SKM-1 (cell line): ENCODE measurements around the gene PDE9A.
"Not testable (repeated sequence)": the region's sequence is repeated elsewhere in the genome, so short reads cannot be mapped to it uniquely, and the experiment has no call there.

Source experiments
- DNase-seq: peaks from one replicate; lab custom pipeline; 2025; ENCODE audit not compliant: unreplicated experiment; lab: John Stamatoyannopoulos, UW

The PDE9A gene

DNA sequence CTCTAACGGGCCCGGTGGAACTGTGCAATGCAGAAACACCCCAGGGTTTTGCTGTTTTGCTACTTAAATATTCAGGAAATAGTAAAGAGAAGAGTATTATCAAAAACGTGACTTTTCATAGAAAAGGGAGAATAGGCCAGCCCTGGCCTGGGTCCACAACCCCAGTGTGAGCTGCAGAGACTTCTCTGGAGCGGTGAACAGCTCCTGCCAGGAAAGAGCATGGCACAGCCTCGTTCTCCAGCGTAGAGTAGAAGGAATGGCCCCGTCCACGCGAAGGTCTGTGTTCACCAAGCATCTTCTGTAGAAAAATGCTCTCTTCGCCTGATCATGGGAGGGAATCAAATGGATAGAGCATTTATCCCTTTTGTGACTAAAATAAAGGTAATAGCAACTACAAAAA is 51.4 kb downstream of the PDE9A start:
- no peak for DNase-seq

DNA sequence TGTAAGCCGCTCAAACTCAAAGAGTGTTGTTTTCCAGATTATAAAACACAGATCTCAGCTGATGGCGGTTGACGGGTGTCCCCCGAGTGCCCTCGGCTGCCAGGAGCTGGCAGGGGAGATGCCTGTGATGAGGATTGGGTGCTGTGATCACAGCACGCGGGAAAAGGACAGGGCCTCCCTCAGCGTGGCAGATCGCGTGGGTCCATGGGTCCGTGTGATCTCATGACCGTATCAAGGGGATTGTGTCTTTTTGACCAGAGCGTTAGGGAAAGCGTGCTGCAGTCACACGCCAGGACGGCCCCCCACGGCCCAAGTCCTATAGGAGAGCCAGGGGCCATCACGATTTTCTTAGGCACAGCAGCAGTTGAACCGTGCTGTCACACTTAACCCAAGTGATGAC is 51.9 kb downstream of the PDE9A start:
- no peak for DNase-seq

DNA sequence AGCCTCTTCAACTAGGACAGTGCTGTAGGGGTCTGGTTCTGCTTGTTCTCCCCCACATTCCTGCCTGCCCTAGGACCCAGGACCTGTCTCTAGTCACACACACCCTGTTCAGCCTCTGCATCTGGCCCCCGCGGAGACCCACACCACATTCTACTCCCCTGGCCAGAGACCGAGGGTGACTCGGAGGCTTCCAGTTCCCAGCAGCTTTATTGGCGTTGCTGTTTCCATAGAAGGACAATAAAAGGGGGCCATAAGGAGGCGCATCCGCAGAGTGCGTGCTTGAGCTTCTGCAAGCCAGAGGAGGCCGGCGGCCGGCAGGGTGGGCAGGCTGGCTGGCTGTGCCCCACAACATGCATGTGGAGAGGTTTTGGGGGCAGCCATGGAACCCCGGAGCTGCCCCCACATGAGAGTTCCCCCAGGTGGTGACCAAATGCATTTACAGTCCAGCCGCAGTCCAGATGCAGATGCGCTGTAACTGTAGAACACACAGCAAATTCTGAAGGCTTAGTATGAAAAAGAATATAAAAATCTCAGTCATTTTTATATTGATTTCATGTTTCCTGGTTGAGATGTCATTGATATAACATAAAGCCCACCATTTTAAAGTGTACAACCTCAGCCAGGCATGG is 52.4 kb downstream of the PDE9A start:
- no peak for DNase-seq

DNA sequence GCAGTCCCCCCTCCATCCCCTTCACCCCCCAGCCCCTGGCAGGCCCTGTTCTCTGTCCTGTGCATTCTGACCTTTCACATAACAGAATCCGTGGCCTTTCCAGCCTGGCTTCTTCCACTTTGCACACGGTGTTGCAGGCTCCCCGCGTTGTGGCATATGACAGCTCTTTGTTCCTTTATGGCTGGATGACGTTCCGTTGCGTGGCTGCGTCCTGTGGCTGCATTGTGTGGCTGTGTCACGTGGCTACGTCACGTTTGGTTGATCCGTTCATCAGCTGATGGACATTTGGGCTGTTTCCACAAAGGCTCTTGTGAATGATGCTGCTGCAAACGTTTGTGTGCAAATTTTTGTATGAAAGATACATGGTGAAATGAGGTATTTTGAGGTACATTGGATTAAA is 53.3 kb downstream of the PDE9A start:
- DNase-seq: no peak

DNA sequence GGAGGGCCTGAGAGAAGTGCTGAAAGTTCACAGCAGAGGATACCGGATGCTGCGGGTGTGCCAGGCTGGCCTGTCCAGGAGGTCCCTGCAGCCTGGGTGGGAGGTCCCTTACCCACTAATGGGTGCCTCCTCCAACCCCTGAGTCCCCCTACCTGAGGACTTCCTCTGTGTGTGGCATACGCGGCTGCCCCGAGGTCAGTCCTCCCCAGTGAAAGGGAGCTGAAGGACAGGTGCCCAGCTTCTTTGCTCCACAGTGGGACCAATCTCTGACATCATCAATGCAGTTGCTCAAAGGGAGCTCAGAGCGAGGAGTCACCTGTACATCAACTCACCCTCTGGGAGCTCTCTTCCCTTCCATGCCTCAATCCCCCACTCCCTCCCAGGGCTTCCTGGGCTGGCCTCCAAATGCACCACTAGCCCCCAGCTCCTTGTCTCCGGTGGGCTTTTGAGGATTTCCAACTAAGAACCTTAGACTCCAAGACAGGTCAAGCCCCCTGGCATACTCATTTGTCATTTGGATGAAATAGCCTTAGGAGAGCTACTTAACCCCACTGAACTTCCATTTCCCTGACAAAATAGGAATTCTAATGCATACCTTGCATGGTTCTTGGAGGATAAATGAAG is 53.9 kb downstream of the PDE9A start:
- no peak for DNase-seq

DNA sequence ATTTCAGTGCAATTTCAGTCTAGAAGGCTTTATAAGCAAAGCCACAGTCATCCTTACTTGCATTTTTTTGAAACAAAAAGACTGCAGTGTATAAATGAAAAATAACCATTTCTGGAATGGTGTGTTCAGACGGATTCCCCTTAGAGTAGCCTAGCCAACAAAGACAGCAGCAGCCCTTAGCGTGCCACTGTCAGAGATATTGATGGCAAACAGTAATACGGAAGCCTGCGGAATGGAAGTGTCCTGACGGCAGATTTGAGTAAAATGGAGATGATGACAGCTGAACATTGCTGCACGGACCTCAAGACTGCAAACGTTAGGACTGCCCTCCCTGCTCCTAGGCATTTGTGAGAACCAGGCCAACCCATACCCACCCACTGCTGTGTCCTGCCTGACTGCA is 54.7 kb downstream of the PDE9A start:
- DNase-seq: no peak

- DNase-seq: not testable (repeated sequence)
These were observed 55.5 kb downstream of the PDE9A start for GRCh38 chr21:42708916-42709315.

DNA sequence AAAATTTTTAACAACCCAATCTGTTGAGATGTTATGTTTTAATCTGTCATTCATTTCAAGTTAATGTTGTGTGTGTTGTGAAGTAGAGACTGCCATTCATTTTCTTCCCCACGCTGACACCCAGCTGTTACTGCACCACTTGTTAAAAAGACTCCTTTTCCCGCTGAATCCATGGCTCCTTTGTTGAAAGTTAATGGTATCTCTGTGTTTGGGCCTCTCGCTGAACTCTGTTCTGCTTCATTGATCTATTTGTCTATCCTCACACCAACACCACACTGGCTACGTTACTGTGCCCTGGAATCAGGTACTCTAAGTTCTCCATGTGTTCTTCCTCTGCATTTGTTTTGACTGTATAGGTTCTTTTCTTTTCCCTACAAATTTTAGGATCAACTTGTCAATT is 58.2 kb downstream of the PDE9A start:
- no peak for DNase-seq

GRCh38 chr21:42715427-42715826 is 62.0 kb downstream of the PDE9A start:
- DNase-seq: not testable (repeated sequence)

GRCh38 chr21:42716074-42716473 is 62.7 kb downstream of the PDE9A start:
- no peak for DNase-seq

DNA sequence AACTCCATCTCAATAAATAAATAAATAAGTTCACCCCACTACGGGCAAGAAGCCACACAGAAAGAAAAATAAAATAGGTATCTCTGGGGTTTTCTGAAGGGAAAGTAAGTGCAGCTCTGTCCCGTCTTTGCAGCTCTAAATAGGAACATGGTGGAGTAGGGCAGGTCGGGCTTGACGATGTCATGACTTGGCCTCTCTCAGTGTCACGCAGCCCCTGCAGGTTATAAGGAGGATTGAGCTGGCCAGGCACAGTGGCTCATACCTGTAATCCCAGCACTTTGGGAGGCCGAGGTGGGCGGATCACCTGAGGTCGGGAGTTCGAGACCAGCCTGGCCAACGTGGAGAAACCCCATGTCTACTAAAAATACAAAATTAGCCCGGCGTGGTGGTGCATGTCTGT is 67.1 kb downstream of the PDE9A start:
- DNase-seq: not testable (repeated sequence)

DNA sequence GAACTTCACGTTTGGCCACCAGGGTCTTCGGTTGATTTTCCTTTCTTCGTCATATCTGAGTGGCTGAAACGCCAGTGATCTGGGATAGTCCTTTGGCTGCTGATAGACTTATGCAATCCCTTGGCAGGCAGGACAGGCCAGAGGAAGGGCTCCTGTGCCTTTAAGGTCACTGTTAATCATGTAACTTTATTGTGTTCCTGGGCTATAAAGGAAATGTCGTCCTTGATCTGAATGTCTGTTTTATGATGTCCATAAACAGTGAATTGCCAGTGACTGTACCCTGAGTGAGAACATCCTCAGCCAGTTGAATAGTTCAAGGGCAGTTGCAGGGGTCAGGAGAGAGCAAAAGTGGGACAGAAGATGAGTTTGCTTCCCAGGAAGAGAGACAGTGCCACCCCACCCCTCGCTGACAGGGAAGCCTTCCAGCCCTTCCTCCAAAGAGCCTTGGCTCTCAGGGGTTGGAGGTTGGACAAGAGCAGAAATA is 68.0 kb downstream of the PDE9A start:
- DNase-seq: no peak

DNA sequence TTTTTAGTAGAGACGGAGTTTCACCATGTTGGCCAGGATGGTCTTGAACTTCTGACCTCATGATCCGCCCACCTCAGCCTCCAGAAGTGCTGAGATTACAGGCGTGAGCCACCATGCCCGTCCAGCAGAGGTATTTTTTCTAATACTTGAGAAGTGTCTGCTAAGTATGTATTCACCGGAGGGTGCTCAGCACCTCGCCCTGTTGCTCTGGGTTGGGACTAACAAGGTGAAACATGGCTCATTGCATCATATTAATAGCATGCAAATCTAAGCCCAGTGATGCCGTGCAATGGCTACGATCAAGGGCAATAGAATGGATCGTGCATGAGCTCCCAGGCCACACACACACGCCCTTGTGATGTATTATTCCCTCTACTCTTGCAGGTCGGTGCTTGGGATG is 68.7 kb downstream of the PDE9A start:
- DNase-seq: no peak

GRCh38 chr21:42722808-42723473 is 69.5 kb downstream of the PDE9A start:
- no peak for DNase-seq

- DNase-seq: no peak
These were observed 71.0 kb downstream of the PDE9A start for GRCh38 chr21:42724226-42724920.

- DNase-seq: no peak
These were observed 72.1 kb downstream of the PDE9A start for GRCh38 chr21:42725416-42725930.

DNA sequence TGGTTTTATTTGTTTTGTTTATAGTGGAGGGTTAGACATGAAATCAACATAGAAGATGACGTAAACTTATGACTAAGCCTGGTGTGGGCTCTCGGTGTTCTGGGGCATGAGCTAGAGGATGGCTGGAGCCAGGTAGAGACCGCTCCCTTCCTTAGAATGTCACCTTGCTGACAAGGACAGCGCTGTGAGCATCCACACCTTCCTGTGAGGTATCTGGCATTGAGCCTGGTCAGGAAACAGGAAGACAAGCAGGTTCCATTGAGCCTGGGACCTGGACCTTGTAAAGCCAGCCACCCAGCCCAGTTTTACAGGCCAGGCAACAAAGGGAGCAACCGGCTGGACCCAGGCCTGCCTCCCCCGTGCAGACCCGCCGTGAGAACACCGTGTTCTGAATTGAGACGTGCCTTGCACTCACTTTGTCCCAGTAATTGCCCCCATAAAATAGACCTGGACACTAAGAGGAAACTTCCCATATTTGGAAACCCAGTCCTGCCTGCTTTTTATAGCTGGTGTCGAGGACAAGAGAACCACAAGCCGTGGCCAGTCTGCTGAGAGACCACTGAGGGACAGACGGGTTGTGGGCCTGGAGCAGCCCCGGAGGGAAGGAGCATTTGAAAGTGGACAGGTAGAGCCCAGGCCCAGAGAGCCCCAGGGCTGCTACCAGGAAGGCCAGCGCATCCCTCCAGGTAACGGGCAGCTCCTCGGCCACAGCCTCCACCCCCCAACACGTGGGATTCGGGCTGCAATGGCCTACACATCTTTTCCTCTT is 78.0 kb downstream of the PDE9A start:
- DNase-seq: no peak

- no peak for DNase-seq
These were observed 78.6 kb downstream of the PDE9A start for GRCh38 chr21:42732033-42732410.

DNA sequence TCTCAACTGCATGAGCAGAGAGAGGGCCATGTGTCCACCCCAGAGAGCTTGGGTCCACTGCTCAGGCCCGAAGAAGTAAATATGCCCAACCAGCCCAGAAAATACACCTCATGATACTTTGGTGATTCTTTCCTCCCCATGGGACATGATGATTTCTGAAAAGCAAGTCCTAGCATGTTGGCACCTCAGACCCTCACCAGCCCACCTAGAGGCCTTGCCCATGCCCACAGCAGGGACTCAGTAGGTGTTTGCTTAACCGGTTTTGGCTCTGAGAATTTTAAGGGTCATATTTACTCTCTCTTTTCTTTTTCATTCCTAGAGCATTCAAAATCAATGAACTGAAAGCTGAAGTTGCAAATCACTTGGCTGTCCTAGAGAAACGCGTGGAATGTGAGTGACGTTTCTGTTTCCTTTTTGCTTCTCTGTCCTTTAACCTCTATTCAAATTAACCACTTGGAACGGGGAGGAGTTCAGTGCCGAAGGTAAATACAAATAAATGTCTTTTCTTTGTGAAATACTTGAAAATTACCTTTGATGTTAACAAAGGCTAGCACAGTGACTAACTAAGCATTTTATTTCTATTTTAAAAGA is 79.7 kb downstream of the PDE9A start:
- no peak for DNase-seq

DNA sequence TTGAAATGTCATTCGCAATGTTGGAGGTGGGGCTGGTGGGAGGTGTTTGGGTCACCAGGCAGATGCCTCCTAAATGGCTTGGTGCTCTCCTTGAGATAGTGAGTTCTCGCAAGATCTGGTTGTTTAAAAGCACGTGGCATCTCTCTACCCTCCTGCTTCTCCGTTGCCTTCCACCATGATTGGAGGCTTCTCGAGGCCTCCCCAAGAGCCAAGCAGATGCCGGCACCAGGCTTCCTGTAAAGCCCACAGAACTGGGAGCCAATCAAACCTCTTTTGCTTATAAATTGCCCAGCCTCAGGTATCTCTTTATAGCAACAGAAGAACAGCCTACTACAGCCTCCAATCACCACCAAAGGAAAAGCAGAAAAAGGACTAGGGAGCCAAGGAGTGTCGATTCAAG is 80.5 kb downstream of the PDE9A start:
- DNase-seq: no peak
